Neural crest cell (in vitro differentiated cells): ENCODE data around the gene FTH1. TPM values are rescaled to one million over a fixed set of nuclear protein-coding genes. Genes with fewer than 3 reads are reported as not detected.
A peak's percentile ranks its signal among the peaks of the same experiment; 100 is the strongest.

Experiments
- DNase-seq: peaks from one replicate; pipeline ENCODE4 v3.0.0; 2021; ENCODE audit warnings: low read depth, mixed read lengths, low spot score
- H3K27ac Mint-ChIP-seq: one replicate; pipeline ENCODE4 v1.8.0; 2021; ENCODE audit warnings: mild to moderate bottlenecking, mixed read lengths; ENCODE audit not compliant: unreplicated experiment
- H3K27me3 Mint-ChIP-seq: 2 replicates; pipeline ENCODE4 v1.8.0; 2021; ENCODE audit warnings: low read depth, mild to moderate bottlenecking, mixed read lengths
- H3K36me3 Mint-ChIP-seq: 2 replicates; pipeline ENCODE4 v1.8.0; 2021; ENCODE audit warnings: low read depth, mild to moderate bottlenecking, mixed read lengths
- H3K4me1 Mint-ChIP-seq: 2 replicates; pipeline ENCODE4 v1.8.0; 2021; ENCODE audit warnings: mixed read lengths
- H3K4me3 Mint-ChIP-seq: one replicate; pipeline ENCODE4 v1.8.0; 2021; ENCODE audit warnings: mild to moderate bottlenecking, mixed read lengths
- H3K9me3 Mint-ChIP-seq: 2 replicates; pipeline ENCODE4 v1.8.0; 2021; ENCODE audit warnings: mixed read lengths
- total RNA-seq: library from RNA; stranded (reverse); gene quantifications from 2 replicates; pipeline ENCODE4 v1.2.1, GENCODE V29; 2021
- TF ChIP-seq, protein P1 (sequence below): fragments of 200-600 bp; sonication (generic); conservative IDR thresholded peaks from 2 replicates; pipeline ENCODE4 v1.5.0; 2021; ENCODE audit warnings: antibody characterized with exemption, mild to moderate bottlenecking

Gene FTH1
- total RNA-seq, 1 donor from 2014 or later: 1,207 TPM

DNA sequence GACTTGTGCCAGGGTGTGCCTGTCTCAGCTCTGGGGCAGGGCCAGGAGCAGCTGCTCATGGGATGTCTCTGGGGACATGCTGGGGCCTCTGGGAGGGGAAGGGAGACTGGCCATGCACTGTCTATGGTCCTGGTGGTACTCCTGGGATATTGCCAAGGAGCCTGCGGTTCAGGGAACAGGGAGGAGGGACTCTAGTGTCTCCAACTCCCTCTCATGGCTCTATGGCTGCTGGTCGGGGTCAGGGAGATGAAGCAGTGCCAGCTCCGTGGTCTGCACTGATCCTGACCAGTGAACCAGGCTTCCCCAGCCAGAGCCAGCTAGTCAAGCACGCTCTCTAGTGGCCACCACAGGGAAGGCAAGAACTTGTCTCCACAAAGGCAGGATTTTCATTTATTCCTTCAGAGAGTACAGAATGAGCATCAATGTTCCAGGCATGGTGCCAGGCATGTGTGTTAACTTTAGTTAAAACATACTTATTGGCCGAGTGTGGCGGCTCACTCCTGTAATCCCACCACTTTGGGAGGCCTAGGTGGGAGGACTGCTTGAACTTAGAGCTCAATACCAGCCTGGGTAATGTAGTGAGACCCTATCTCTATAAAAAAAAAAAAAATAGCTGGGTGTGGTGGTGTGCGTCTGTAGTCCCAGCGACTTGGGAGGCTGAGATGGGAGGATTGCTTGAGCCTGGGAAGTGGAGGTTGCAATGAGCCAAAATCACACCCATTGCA, 19.8 kb downstream of the FTH1 start:
- H3K27me3 Mint-ChIP-seq: peaks cover 16% of the 10 kb centered on the region
- peak; percentile 81 for DNase-seq
- no peaks in the 10 kb centered on the region for H3K9me3 Mint-ChIP-seq
- H3K4me1 Mint-ChIP-seq: peaks cover 12% of the 10 kb centered on the region
- H3K36me3 Mint-ChIP-seq: no peaks in the 10 kb centered on the region
- TF ChIP-seq, protein P1, sequence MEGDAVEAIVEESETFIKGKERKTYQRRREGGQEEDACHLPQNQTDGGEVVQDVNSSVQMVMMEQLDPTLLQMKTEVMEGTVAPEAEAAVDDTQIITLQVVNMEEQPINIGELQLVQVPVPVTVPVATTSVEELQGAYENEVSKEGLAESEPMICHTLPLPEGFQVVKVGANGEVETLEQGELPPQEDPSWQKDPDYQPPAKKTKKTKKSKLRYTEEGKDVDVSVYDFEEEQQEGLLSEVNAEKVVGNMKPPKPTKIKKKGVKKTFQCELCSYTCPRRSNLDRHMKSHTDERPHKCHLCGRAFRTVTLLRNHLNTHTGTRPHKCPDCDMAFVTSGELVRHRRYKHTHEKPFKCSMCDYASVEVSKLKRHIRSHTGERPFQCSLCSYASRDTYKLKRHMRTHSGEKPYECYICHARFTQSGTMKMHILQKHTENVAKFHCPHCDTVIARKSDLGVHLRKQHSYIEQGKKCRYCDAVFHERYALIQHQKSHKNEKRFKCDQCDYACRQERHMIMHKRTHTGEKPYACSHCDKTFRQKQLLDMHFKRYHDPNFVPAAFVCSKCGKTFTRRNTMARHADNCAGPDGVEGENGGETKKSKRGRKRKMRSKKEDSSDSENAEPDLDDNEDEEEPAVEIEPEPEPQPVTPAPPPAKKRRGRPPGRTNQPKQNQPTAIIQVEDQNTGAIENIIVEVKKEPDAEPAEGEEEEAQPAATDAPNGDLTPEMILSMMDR: peak; percentile 93
- no peak overlapping the region for H3K4me3 Mint-ChIP-seq
- no peak overlapping the region for H3K27ac Mint-ChIP-seq

DNA sequence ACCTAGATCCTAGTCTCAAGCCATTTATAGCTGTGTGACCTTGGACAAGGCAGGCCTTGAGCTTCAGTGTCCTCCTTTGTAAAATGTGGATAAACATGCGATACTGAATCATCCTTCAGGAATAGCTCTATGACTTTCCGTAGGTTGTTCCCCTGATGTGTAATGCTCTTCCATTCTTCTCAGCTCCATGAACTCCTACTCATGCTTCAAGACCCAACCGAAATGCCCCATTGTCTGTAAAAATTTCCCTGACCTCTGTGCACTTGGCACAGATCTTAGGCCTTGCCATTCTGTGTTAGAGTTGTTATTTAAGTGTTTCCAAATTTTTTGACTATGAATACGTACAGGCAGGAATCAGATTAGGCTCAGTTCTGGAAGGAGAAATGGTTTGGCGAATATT, 20.5 kb downstream of the FTH1 start:
- H3K36me3 Mint-ChIP-seq: no peaks in the 10 kb centered on the region
- no peak overlapping the region for H3K27ac Mint-ChIP-seq
- H3K27me3 Mint-ChIP-seq: peaks cover 16% of the 10 kb centered on the region
- TF ChIP-seq, protein P1: no peak
- no peak for DNase-seq
- peaks cover 12% of the 10 kb centered on the region for H3K4me1 Mint-ChIP-seq
- no peaks in the 10 kb centered on the region for H3K9me3 Mint-ChIP-seq
- H3K4me3 Mint-ChIP-seq: no peak overlapping the region

GRCh38 chr11:61945191-61945590, 22.2 kb downstream of the FTH1 start:
- Mint-ChIP-seq H3K4me3 (no peak overlapping the region), H3K4me1 (peaks cover 12% of the 10 kb centered on the region)

DNA sequence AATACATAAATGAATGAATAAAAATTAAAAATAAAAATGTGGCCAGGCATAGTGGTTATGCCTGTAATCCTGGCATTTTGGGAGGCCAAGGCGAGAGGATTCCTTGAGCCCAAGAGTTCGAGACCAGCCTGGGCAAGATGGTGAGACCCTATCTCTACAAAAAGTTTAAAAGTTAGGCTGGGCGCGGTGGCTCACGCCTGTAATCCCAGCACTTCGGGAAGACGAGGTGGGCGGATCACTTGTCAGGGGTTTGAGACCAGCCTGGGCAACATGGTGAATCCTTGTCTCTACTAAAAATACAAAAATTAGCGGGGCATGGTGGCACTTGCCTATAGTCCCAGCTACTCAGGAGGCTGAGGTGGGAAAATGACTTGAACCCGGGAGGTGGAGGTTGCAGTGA, 27.0 kb downstream of the FTH1 start:
- Mint-ChIP-seq H3K9me3 (no peaks in the 10 kb centered on the region), H3K36me3 (no peaks in the 10 kb centered on the region), H3K4me1 (no peaks in the 10 kb centered on the region), H3K4me3 (no peak overlapping the region), H3K27me3 (peaks cover 25% of the 10 kb centered on the region), H3K27ac (no peak overlapping the region)
- TF ChIP-seq, protein P1: no peak
- no peak for DNase-seq

More at GRCh38 chr11:61945191-61945590, 22.2 kb downstream of the FTH1 start:
- Mint-ChIP-seq H3K9me3 (no peaks in the 10 kb centered on the region), H3K36me3 (no peaks in the 10 kb centered on the region), H3K27ac (no peak overlapping the region), H3K27me3 (peaks cover 16% of the 10 kb centered on the region)
- DNase-seq: no peak
- TF ChIP-seq, protein P1: no peak

- Mint-ChIP-seq H3K27me3 (peaks cover 26% of the 10 kb centered on the region), H3K36me3 (no peaks in the 10 kb centered on the region), H3K4me1 (no peaks in the 10 kb centered on the region), H3K4me3 (no peak overlapping the region), H3K27ac (no peak overlapping the region), H3K9me3 (no peaks in the 10 kb centered on the region)
- TF ChIP-seq, protein P1: no peak
- no peak for DNase-seq
Measured at GRCh38 chr11:61935861-61936260, 31.6 kb downstream of the FTH1 start.
